HG03159 (cell line): ENCODE results near the gene FCN2.
A peak's percentile ranks its signal among the peaks of the same experiment; 100 is the strongest.
"Not testable (repeated sequence)": the region's sequence is repeated elsewhere in the genome, so short reads cannot be mapped to it uniquely, and the experiment has no call there.

Source experiments
- ATAC-seq: cut with Tn5 transposase; IDR thresholded peaks from one replicate; pipeline ENCODE4 v1.9.1; 2021; ENCODE audit warnings: mild to moderate bottlenecking, moderate library complexity; ENCODE audit not compliant: unreplicated experiment

FCN2 gene

GRCh38 chr9:134847138-134847537 is 33.5 kb upstream of the FCN2 start:
- ATAC-seq, result no peak

DNA sequence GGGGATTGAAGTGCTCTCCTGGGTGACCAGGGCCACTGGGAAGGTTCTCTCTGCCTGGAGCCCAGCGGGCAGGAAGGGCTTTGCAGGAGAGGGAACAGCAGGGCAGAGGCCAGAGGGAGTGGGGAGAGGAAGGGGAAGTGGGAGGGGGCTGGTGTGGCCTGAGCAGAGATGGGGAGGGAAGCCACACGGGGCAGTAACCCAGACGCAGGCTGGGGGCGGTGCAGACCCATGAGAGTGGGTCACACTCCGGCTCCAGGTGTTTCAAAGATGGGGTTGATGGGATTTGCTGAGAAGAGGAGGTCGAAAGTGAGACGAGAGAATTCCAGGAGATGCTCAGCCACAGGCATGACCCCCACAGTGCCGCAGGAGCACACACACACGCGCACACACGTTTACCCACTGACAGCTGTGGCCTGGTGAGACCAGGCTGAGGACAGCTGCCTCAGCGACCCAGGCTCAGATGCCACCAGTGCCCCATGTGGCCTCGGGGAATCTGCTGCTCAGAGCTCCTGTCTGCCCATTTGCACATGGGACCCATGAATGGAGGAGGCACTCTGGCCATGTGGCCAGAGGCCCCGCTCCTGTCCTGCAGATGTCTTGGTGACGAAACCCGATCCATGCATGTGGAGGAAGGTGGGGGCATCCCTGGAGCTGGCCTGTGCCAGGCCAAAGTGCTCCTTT is 32.7 kb upstream of the FCN2 start:
- ATAC-seq, result no peak

DNA sequence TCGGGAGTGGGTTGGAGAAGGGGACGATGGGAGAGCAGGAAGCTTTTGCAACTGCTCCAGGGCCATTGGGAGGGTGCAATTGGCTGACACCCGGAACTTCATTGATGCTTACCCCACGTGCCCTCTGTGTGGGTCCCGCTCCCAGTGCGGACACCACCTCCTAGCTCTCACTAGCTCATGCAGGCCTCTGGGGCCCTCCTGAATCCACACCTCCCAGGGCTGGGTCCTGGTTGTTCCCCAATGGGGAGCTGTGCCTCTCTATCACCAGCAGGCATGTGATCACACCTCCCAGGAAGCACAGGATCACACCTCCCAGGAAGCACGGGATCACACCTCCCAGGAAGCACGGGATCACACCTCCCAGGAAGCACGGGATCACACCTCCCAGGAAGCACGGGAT is 32.1 kb upstream of the FCN2 start:
- no peak for ATAC-seq

DNA sequence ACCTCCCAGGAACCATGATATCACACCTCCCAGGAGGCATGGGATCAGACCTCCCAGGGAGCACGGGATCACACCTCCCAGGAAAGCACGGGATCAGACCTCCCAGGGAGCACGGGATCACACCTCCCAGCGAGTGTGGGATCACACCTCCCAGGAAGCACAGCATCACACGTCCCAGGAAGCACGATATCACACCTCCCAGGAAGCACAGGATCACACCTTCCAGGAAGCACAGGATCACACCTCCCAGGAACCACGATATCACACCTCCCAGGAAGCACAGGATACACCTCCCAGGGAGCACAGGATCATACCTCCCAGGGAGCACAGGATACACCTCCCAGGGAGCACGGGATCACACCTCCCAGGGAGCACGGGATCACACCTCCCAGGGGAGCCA is 30.0 kb upstream of the FCN2 start:
- ATAC-seq, result no peak

- no peak for ATAC-seq
These were observed 29.6 kb upstream of the FCN2 start for GRCh38 chr9:134851020-134851419.

GRCh38 chr9:134852906-134853654 is 27.5 kb upstream of the FCN2 start:
- no peak for ATAC-seq

DNA sequence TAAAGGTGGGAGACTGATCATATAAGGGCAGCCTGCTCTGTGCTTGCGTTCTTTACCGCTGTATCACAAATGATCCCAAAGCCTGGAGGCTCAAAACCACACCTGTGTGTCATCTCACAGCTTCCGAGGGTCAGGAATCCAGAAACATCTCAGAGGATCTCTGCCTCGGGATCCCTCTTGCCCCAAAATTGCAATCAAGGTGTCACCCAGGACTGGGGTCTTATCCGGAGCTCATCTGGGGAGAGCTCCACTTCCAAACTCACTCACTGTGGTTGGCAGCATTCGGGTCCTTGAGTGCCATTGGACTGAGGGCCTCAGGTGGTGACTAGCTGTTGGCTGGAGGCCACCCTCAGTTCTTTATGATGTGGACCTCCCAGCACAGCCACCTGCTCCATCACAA is 26.7 kb upstream of the FCN2 start:
- no peak for ATAC-seq

DNA sequence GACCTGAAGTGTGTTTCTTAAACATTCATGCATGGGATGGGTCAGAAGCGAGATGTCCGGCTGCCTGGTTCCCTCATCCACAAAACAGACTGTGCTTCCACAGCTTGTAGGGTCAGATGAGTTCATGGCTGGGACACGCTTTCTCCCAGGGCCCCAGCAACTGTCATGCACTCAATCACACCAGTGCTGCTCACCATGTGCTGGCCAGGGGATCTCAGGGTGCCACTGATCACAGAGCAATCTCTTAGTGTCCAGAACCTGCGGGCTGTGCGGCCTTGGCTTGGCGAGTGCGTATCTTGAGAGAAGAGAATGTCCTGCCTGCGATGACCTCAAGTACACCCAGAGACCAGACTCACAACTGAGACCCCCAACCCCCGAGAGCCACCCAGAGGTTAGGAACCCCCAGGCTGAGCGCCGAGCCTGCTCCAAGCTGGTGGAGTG is 26.0 kb upstream of the FCN2 start:
- no peak for ATAC-seq

GRCh38 chr9:134855231-134855899 is 25.2 kb upstream of the FCN2 start:
- no peak for ATAC-seq

DNA sequence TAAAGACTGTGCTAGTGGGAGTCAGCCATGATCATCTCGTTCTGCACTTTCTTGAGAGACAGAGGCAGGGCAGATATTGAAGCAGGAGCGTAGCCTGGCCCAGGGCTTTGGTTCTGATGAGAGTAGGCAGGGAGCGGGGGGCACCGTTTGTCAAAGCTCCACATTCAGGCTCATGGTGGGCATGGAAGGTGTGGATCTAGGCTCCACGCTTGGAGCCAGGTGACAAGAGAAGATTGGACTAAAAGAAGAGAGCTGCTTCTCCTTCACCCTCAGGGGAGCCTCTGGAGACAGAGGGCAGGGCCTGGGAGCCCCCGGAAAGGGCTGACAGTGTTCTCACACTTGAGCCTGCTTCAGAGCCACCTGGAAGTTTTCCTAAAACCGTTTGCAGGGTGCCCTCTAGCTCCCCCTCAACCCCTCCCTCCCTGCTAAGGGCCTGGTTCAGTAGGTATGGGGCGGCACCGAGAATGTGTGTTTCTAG is 24.7 kb upstream of the FCN2 start:
- no peak for ATAC-seq

DNA sequence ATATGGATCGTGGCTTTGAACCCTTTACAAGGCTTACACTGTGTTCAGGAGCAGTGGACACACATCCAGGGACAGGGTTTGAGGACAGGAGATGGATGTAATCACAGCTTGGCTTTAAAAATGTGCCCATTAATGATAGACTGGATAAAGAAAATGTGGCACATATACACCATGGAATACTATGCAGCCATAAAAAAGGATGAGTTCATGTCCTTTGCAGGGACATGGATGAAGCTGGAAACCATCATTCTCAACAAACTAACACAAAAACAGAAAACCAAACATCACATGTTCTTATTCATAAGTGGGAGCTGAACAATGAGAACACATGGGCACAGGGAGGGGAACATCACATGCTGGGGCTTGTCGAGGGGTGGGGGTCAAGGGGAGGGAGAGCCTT is 23.2 kb upstream of the FCN2 start:
- ATAC-seq, result not testable (repeated sequence)

GRCh38 chr9:134858051-134858841 is 22.4 kb upstream of the FCN2 start:
- ATAC-seq, result peak; percentile 59

DNA sequence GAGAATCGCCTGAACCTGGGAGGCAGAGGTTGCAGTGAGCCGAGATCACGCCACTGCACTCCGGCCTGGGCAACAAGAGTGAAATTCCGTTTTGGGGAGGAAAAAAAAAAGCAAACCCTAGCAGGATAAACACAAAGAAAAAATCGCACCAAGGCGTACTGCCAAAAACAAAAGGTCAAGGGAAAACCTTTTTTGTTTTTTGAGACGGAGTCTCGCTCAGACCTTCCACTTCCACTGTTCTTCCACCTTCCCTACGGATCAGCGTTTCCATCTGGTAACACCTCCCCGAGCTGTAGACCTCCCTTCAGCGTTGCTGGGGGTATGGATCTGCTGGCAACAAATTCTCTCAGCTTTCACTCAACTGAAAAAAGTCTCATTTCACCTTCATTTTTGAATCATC is 20.1 kb upstream of the FCN2 start:
- ATAC-seq, result no peak

GRCh38 chr9:134861595-134862334 is 18.8 kb upstream of the FCN2 start:
- ATAC-seq, result no peak

GRCh38 chr9:134863306-134863902 is 17.2 kb upstream of the FCN2 start:
- no peak for ATAC-seq

DNA sequence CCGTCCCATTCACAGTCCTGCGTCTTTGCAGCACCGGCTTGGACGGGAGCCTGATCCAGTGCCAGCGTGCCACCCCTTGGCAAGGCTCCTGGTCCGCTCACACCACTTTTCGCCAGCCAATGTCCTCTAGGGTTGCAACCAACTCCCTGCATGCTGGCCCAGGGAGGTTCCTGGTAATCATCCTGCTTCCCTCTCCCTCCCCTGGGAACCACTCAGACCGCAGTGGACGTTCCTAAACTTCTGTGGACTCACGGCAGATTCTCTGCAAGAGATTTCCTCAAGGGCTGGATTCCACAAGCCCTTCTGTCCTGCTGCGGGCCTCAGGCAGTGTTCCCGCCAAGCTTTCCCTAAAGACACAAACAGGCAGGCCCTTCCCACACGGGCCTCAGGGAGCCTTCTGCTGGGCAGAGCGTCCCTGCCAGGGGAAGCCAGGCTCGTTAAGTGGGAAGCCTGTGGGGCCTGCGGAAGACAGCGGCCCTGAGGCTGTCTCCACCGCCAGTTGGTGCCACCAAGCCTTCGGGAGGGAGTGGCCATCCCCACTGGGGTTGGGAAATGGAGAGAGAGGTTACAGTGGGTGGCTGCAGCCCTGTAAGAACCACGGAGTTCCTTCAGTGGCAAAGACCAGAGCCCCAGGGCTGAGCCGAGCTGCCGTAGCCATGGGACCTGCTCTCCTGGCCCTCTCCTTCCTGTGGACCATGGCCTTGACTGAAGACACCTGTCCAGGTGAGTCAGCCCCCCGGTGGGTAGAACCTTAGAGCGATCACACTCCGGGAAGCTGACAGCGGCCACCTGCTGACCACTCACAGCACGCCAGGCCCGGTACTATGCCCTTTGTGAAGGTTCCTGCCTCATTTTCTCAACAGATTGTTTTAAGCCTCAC is 16.4 kb upstream of the FCN2 start:
- ATAC-seq, result no peak

DNA sequence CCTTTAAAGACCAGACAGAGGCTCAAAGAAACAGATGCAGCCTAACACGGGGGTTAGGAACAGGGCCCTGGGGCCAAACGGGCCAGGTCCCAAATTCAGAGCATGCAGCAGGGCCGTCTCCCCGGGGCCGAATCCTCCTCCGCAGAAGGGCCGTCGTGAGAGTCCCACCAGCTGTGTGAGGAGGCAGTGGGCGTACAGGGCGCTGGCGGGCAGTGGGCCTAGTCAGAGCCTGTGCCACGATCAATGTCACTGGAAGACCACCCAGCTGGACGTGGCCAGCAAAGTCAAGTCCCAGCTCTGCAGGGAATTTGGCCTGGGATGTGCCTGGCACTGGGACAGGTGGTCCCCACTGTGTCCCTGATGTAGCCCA is 15.8 kb upstream of the FCN2 start:
- no peak for ATAC-seq

DNA sequence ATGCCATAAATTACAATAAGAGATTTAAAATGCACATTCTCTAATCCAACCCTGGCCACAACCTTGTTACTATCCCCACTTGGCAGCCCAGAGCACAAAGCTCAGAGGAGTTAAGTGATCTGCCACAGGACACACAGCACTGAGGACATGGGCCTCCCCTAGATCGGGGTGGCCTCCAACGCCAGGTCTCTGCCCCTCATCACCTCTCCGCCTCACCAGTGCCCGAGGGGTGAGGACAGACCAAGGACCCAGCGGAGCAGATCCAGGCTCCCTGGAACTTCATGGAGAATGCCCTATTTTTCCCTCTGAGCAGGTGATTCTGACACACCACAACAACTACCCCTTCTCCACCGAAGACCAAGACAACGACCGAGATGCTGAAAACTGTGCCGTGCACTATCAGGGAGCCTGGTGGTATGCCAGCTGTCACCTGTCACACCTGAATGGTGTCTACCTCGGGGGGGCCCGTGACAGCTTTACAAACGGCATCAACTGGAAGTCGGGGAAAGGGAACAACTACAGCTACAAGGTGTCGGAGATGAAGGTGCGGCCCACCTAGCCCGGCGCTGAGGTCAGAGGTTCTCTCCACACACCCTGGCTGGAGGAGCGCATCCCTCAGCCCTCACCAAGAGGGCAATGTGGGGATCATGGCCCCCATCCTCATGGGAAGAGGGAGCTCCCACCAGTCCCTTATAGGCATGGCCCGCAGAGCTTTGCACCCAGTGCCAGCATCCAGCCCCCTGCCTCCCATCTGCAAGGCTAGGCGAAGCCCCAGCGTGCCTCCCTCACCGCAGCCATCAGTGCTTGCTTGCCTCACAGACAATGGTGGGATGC is 12.5 kb upstream of the FCN2 start:
- no peak for ATAC-seq
